Adipose tissue (tissue), 3 donors: ENCODE measurements around the gene ZNRF4. TPM values are rescaled to one million over a fixed set of nuclear protein-coding genes. Genes with fewer than 3 reads are reported as not detected.

Experiments used
- H3K27ac ChIP-seq: one replicate; pipeline ENCODE4 v1.5.1; 2013; ENCODE audit warnings: low read depth, low read length
- WGBS, 3 donors: extraction: QIAGEN DNeasy Blood & Tissue Kit; methylation state at CpG; one replicate each; pipeline ENCODE4 v1.1.7; 2013; 5-methylcytosine and 5-hydroxymethylcytosine counted together
- polyA plus RNA-seq, 3 donors: library from polyadenylated mRNA; stranded (reverse); fragments of 200-250 nt; gene quantifications; one replicate each; pipeline ENCODE4 v1.2.3, GENCODE V29; 2013
- donor health status: healthy with polysubstance abuse.
- donor health status: Bipolar disorder and iron deficiency.
- donor health status: healthy.

ZNRF4 gene
- polyA plus RNA-seq, 3 donors, result not detected

- 85 to 94% (median 91%) methylated on average over 12 of the region's 12 CpGs for WGBS, 3 donors
- no peak overlapping the region for H3K27ac ChIP-seq
These were observed 36.3 kb downstream of the ZNRF4 start for GRCh38 chr19:5491565-5491964.

GRCh38 chr19:5492281-5492634 is 37.0 kb downstream of the ZNRF4 start:
- no peak overlapping the region for H3K27ac ChIP-seq
- 46 to 67% (median 59%) methylated on average over 8 of the region's 8 CpGs for WGBS, 3 donors

GRCh38 chr19:5492635-5493409 is 37.6 kb downstream of the ZNRF4 start:
- no peak overlapping the region for H3K27ac ChIP-seq
- 15 to 23% (median 20%) methylated on average over 31 of the region's 31 CpGs for WGBS, 3 donors

GRCh38 chr19:5494773-5495172 is 39.6 kb downstream of the ZNRF4 start:
- 27 to 36% (median 36%) methylated on average over 11 of the region's 11 CpGs for WGBS, 3 donors
- H3K27ac ChIP-seq, result no peak overlapping the region

GRCh38 chr19:5495792-5496191 is 40.6 kb downstream of the ZNRF4 start:
- H3K27ac ChIP-seq, result no peak overlapping the region
- 80 to 91% (median 88%) methylated on average over 5 of the region's 5 CpGs for WGBS, 3 donors

GRCh38 chr19:5497297-5497696 is 42.1 kb downstream of the ZNRF4 start:
- 76 to 84% (median 82%) methylated on average over 5 of the region's 5 CpGs for WGBS, 3 donors
- no peak overlapping the region for H3K27ac ChIP-seq

- WGBS, 3 donors, result 25 to 35% (median 30%) methylated on average over 20 to 22 of the region's 22 CpGs
These were observed 43.8 kb downstream of the ZNRF4 start for GRCh38 chr19:5498830-5499550.

GRCh38 chr19:5501907-5502306 is 46.7 kb downstream of the ZNRF4 start:
- WGBS, 3 donors, result 76 to 87% (median 87%) methylated on average over 2 of the region's 2 CpGs
- H3K27ac ChIP-seq, result no peak overlapping the region

More at GRCh38 chr19:5498830-5499550, 43.8 kb downstream of the ZNRF4 start:
- H3K27ac ChIP-seq, result no peak overlapping the region

GRCh38 chr19:5503598-5503997 is 48.4 kb downstream of the ZNRF4 start:
- 52 to 71% (median 59%) methylated on average over 1 of the region's 1 CpG for WGBS, 3 donors
- H3K27ac ChIP-seq, result no peak overlapping the region

GRCh38 chr19:5504114-5504513 is 48.9 kb downstream of the ZNRF4 start:
- no peak overlapping the region for H3K27ac ChIP-seq
- 40 to 64% (median 52%) methylated on average over 2 of the region's 2 CpGs for WGBS, 3 donors

Other genes with a start within 250 kb of the ZNRF4 start
- gene PTPRS, start 114.6 kb upstream of the ZNRF4 start, polyA plus RNA-seq, result 100 to 1,000 TPM in 1 of 3 donors, 10 to 100 TPM in 2; 16.4 to 106 (median 28.5) TPM
- 1 to 10 TPM in 1 of 3 donors, under 1 TPM in 2; 0.23 to 2.6 (median 0.36) TPM for gene TINCR, start 112.5 kb downstream of the ZNRF4 start, polyA plus RNA-seq
- 10 to 100 TPM; 35.0 to 48.0 (median 35.4) TPM for gene SAFB2, start 167.4 kb downstream of the ZNRF4 start, polyA plus RNA-seq
- gene SAFB, start 167.7 kb downstream of the ZNRF4 start, polyA plus RNA-seq, result 10 to 100 TPM; 34.3 to 49.7 (median 46.9) TPM
- 100 to 1,000 TPM in 1 of 3 donors, 10 to 100 TPM in 2; 53.6 to 120 (median 96.2) TPM for gene MICOS13, start 225.1 kb downstream of the ZNRF4 start, polyA plus RNA-seq
- 1 to 10 TPM; 5.4 to 7.5 (median 6.5) TPM for gene HSD11B1L, start 225.6 kb downstream of the ZNRF4 start, polyA plus RNA-seq
- 1,000 to 10,000 TPM; 1,118 to 1,631 (median 1,215) TPM for gene RPL36, start 234.9 kb downstream of the ZNRF4 start, polyA plus RNA-seq